WTC11 (cell line): ENCODE results near the gene ZCCHC2. TPM values are rescaled to one million over a fixed set of nuclear protein-coding genes. Genes with fewer than 3 reads are reported as not detected.

Source experiments
- ATAC-seq: fragments of 200-7000 bp; cut with Tn5 transposase; 2 replicates; pipeline ENCODE4 v1.10.0; 2021; ENCODE audit warnings: mild to moderate bottlenecking, moderate library complexity
- CTCF ChIA-PET: fragments of 300-600 bp; sonication (Branson Sonifier 250); formaldehyde crosslinking; loops from one replicate; lab custom pipeline; 2021; ENCODE audit warnings: antibody characterized with exemption; lab: Charles Lee
- POLR2A ChIA-PET: fragments of 350-600 bp; sonication (Branson Sonifier 250); formaldehyde crosslinking; loops from one replicate; lab custom pipeline; 2021; ENCODE audit warnings: antibody characterized with exemption; lab: Charles Lee
- DNase-seq: peaks from one replicate; pipeline ENCODE4 v3.0.0; 2021; ENCODE audit warnings: low spot score
- H3K27ac Mint-ChIP-seq: 2 replicates; pipeline ENCODE4 v1.8.0; 2021; ENCODE audit warnings: mixed read lengths
- H3K27me3 Mint-ChIP-seq: 2 replicates; pipeline ENCODE4 v1.8.0; 2021; ENCODE audit warnings: low read depth, mild to moderate bottlenecking, moderate library complexity, mixed read lengths
- H3K36me3 Mint-ChIP-seq: 2 replicates; pipeline ENCODE4 v1.8.0; 2021; ENCODE audit warnings: mixed read lengths
- H3K4me1 Mint-ChIP-seq: 2 replicates; pipeline ENCODE4 v1.8.0; 2022; ENCODE audit warnings: mixed read lengths
- H3K4me3 Mint-ChIP-seq: 2 replicates; pipeline ENCODE4 v1.8.0; 2021; ENCODE audit warnings: mild to moderate bottlenecking, moderate library complexity, mixed read lengths
- H3K9me3 Mint-ChIP-seq: 2 replicates; pipeline ENCODE4 v1.8.0; 2021; ENCODE audit warnings: mixed read lengths
- ATF1 ChIP-seq: sonication (generic); formaldehyde crosslinking; IDR thresholded peaks from 2 replicates; pipeline ENCODE4 v1.8.1; 2023; ENCODE audit warnings: mild to moderate bottlenecking, moderate library complexity, missing genetic modification reagents
- CREB1 ChIP-seq: sonication (generic); formaldehyde crosslinking; IDR thresholded peaks from 2 replicates; pipeline ENCODE4 v1.8.0; 2023; ENCODE audit warnings: mild to moderate bottlenecking, missing genetic modification reagents
- FOXJ3 ChIP-seq: sonication (generic); formaldehyde crosslinking; IDR thresholded peaks from 2 replicates; pipeline ENCODE4 v1.9.0; 2021; ENCODE audit warnings: missing genetic modification reagents, mild to moderate bottlenecking, borderline replicate concordance
- GTF2I ChIP-seq: fragments of 250-450 bp; sonication (Bioruptor Pico); conservative IDR thresholded peaks from 2 replicates; pipeline ENCODE4 v1.4.0; 2021; ENCODE audit warnings: mild to moderate bottlenecking
- JAZF1 ChIP-seq: fragments of 250-450 bp; sonication (Bioruptor Pico); IDR thresholded peaks from 2 replicates; pipeline ENCODE4 v1.9.0; 2021; ENCODE audit warnings: moderate library complexity, mild to moderate bottlenecking, inconsistent platforms
- JUN ChIP-seq: sonication (generic); formaldehyde crosslinking; IDR thresholded peaks from 2 replicates; pipeline ENCODE4 v1.8.0; 2023; ENCODE audit warnings: mild to moderate bottlenecking, missing genetic modification reagents
- MXD4 ChIP-seq: fragments of 250-450 bp; sonication (Bioruptor Pico); IDR thresholded peaks from 2 replicates; pipeline ENCODE4 v1.8.0; 2021; ENCODE audit warnings: mild to moderate bottlenecking, moderate library complexity, borderline replicate concordance
- NFE2L1 ChIP-seq: sonication (generic); formaldehyde crosslinking; IDR thresholded peaks from 2 replicates; pipeline ENCODE4 v1.8.1; 2023; ENCODE audit warnings: missing genetic modification reagents
- ZNF219 ChIP-seq: sonication (generic); formaldehyde crosslinking; IDR thresholded peaks from 2 replicates; pipeline ENCODE4 v1.8.0; 2023; ENCODE audit warnings: missing genetic modification reagents, mild to moderate bottlenecking, borderline replicate concordance
- total RNA-seq: library from RNA; stranded (reverse); gene quantifications from 3 replicates; pipeline ENCODE4 v1.2.3, GENCODE V29; 2021
- TF ChIP-seq, protein P1 (sequence below): sonication (generic); formaldehyde crosslinking; IDR thresholded peaks from 2 replicates; pipeline ENCODE4 v1.8.1; 2023; ENCODE audit warnings: mild to moderate bottlenecking, moderate library complexity, missing genetic modification reagents
- TF ChIP-seq, protein P2 (sequence below): fragments of 250-450 bp; sonication (Bioruptor Pico); IDR thresholded peaks from 2 replicates; pipeline ENCODE4 v2.1.2; 2022; ENCODE audit warnings: mild to moderate bottlenecking, moderate library complexity
- TF ChIP-seq, protein P3 (sequence below): sonication (generic); formaldehyde crosslinking; IDR thresholded peaks from 2 replicates; pipeline ENCODE4 v1.8.0; 2022; ENCODE audit warnings: missing genetic modification reagents
- TF ChIP-seq, protein P4 (sequence below): fragments of 250-450 bp; sonication (Bioruptor Pico); IDR thresholded peaks from 2 replicates; pipeline ENCODE4 v1.9.0; 2021; ENCODE audit warnings: mild to moderate bottlenecking, borderline replicate concordance
- TF ChIP-seq, protein P5 (sequence below): sonication (generic); formaldehyde crosslinking; IDR thresholded peaks from 2 replicates; pipeline ENCODE4 v1.8.1; 2023; ENCODE audit warnings: mild to moderate bottlenecking, missing genetic modification reagents, moderate library complexity

Gene ZCCHC2
- total RNA-seq, 1 experiment from 2014 or later: 18.8 TPM

DNA sequence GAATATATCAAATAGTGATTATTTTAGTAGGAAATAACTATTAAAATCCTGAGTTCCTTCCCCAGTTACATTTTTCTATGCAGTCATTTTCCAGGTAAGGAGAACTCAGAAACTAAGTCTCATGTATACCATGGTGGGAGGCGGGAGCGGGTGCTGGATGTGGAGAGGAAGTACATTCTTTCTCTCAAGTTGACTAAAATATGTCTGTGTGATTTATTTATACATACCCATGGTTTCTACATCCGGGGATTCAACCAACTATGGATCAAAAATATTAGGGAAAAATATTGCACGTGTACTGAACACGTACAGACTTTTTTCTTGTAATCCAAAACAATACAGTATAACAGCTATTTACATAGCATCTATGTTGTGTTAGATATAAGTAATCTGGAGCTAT, 6.8 kb downstream of the ZCCHC2 start:
- Mint-ChIP-seq H3K27me3 (peaks cover 17% of the 10 kb centered on the region), H3K36me3 (no peaks in the 10 kb centered on the region), H3K4me3 (no peak overlapping the region), H3K27ac (no peak overlapping the region), H3K9me3 (no peaks in the 10 kb centered on the region), H3K4me1 (peaks cover 35% of the 10 kb centered on the region)
- ATAC-seq (no peak), DNase-seq (no peak)
- TF ChIP-seq, protein P1, sequence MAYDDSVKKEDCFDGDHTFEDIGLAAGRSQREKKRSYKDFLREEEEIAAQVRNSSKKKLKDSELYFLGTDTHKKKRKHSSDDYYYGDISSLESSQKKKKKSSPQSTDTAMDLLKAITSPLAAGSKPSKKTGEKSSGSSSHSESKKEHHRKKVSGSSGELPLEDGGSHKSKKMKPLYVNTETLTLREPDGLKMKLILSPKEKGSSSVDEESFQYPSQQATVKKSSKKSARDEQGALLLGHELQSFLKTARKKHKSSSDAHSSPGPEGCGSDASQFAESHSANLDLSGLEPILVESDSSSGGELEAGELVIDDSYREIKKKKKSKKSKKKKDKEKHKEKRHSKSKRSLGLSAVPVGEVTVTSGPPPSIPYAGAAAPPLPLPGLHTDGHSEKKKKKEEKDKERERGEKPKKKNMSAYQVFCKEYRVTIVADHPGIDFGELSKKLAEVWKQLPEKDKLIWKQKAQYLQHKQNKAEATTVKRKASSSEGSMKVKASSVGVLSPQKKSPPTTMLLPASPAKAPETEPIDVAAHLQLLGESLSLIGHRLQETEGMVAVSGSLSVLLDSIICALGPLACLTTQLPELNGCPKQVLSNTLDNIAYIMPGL: no peak
- TF ChIP-seq FOXJ3 (CRISPR knock-in tag): no peak
- TF ChIP-seq ATF1 (CRISPR knock-in tag): no peak
- TF ChIP-seq GTF2I (CRISPR knock-in tag): no peak
- TF ChIP-seq, protein P2, sequence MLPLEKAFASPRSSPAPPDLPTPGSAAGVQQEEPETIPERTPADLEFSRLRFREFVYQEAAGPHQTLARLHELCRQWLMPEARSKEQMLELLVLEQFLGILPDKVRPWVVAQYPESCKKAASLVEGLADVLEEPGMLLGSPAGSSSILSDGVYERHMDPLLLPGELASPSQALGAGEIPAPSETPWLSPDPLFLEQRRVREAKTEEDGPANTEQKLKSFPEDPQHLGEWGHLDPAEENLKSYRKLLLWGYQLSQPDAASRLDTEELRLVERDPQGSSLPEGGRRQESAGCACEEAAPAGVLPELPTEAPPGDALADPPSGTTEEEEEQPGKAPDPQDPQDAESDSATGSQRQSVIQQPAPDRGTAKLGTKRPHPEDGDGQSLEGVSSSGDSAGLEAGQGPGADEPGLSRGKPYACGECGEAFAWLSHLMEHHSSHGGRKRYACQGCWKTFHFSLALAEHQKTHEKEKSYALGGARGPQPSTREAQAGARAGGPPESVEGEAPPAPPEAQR (CRISPR knock-in tag): no peak
- TF ChIP-seq MXD4: no peak
- TF ChIP-seq ZNF219: no peak
- TF ChIP-seq JAZF1 (CRISPR knock-in tag): no peak
- TF ChIP-seq, protein P3, sequence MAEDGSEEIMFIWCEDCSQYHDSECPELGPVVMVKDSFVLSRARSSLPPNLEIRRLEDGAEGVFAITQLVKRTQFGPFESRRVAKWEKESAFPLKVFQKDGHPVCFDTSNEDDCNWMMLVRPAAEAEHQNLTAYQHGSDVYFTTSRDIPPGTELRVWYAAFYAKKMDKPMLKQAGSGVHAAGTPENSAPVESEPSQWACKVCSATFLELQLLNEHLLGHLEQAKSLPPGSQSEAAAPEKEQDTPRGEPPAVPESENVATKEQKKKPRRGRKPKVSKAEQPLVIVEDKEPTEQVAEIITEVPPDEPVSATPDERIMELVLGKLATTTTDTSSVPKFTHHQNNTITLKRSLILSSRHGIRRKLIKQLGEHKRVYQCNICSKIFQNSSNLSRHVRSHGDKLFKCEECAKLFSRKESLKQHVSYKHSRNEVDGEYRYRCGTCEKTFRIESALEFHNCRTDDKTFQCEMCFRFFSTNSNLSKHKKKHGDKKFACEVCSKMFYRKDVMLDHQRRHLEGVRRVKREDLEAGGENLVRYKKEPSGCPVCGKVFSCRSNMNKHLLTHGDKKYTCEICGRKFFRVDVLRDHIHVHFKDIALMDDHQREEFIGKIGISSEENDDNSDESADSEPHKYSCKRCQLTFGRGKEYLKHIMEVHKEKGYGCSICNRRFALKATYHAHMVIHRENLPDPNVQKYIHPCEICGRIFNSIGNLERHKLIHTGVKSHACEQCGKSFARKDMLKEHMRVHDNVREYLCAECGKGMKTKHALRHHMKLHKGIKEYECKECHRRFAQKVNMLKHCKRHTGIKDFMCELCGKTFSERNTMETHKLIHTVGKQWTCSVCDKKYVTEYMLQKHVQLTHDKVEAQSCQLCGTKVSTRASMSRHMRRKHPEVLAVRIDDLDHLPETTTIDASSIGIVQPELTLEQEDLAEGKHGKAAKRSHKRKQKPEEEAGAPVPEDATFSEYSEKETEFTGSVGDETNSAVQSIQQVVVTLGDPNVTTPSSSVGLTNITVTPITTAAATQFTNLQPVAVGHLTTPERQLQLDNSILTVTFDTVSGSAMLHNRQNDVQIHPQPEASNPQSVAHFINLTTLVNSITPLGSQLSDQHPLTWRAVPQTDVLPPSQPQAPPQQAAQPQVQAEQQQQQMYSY (CRISPR knock-in tag): no peak
- TF ChIP-seq JUN (CRISPR knock-in tag): no peak
- no peak for TF ChIP-seq NFE2L1
- no peak for TF ChIP-seq CREB1
- CTCF ChIA-PET: no interaction called here
- POLR2A ChIA-PET: no interaction called here

DNA sequence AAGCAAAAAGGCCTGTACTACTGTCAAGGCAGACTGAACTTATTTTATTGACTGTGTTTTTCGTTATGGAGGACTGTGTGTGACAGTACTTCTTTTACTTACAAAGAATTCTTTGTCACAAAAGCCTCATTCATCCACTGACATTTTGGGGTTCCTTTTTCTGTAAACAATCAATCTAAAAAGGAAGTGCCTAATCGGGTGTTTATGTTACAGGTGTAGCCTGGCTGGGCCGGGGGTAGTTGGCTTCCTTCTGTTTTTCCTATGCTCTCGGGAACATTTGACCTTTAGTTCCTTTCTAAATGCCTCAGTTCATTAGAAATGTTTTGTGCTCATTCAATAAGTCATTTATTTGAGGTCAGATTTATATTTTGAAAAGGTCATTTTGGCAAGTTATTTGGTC, 8.3 kb downstream of the ZCCHC2 start:
- CTCF ChIA-PET: no interaction called here
- no peaks in the 10 kb centered on the region for H3K9me3 Mint-ChIP-seq
- POLR2A ChIA-PET: no interaction called here
- TF ChIP-seq, protein P4, sequence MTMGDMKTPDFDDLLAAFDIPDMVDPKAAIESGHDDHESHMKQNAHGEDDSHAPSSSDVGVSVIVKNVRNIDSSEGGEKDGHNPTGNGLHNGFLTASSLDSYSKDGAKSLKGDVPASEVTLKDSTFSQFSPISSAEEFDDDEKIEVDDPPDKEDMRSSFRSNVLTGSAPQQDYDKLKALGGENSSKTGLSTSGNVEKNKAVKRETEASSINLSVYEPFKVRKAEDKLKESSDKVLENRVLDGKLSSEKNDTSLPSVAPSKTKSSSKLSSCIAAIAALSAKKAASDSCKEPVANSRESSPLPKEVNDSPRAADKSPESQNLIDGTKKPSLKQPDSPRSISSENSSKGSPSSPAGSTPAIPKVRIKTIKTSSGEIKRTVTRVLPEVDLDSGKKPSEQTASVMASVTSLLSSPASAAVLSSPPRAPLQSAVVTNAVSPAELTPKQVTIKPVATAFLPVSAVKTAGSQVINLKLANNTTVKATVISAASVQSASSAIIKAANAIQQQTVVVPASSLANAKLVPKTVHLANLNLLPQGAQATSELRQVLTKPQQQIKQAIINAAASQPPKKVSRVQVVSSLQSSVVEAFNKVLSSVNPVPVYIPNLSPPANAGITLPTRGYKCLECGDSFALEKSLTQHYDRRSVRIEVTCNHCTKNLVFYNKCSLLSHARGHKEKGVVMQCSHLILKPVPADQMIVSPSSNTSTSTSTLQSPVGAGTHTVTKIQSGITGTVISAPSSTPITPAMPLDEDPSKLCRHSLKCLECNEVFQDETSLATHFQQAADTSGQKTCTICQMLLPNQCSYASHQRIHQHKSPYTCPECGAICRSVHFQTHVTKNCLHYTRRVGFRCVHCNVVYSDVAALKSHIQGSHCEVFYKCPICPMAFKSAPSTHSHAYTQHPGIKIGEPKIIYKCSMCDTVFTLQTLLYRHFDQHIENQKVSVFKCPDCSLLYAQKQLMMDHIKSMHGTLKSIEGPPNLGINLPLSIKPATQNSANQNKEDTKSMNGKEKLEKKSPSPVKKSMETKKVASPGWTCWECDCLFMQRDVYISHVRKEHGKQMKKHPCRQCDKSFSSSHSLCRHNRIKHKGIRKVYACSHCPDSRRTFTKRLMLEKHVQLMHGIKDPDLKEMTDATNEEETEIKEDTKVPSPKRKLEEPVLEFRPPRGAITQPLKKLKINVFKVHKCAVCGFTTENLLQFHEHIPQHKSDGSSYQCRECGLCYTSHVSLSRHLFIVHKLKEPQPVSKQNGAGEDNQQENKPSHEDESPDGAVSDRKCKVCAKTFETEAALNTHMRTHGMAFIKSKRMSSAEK (CRISPR knock-in tag): no peak
- TF ChIP-seq, protein P5, sequence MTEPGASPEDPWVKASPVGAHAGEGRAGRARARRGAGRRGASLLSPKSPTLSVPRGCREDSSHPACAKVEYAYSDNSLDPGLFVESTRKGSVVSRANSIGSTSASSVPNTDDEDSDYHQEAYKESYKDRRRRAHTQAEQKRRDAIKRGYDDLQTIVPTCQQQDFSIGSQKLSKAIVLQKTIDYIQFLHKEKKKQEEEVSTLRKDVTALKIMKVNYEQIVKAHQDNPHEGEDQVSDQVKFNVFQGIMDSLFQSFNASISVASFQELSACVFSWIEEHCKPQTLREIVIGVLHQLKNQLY (CRISPR knock-in tag): no peak
- no peak overlapping the region for H3K4me3 Mint-ChIP-seq
- no peak for ATAC-seq
- no peak for DNase-seq
- H3K4me1 Mint-ChIP-seq: peaks cover 22% of the 10 kb centered on the region
- no peaks in the 10 kb centered on the region for H3K36me3 Mint-ChIP-seq
- peaks cover 3% of the 10 kb centered on the region for H3K27me3 Mint-ChIP-seq
- 0 out of 2 replicates have a peak overlapping the region, but pooled peaks have one; percentile 1 for H3K27ac Mint-ChIP-seq
